CD4-positive, alpha-beta T cell (primary cell): Measurements from ENCODE around the gene TRIB2. TPM values are rescaled to one million over a fixed set of nuclear protein-coding genes. Genes with fewer than 3 reads are reported as not detected.
A peak's percentile ranks its signal among the peaks of the same experiment; 100 is the strongest.

Experiments
- ATAC-seq: fragments of 200-7000 bp; cut with Tn5 transposase; one replicate; pipeline ENCODE4 v1.10.0; 2022; ENCODE audit warnings: mild to moderate bottlenecking; ENCODE audit not compliant: poor library complexity
- CTCF ChIA-PET: fragments of 350-600 bp; sonication (Branson Sonifier 250); formaldehyde crosslinking; loops from one replicate; lab custom pipeline; 2021; ENCODE audit warnings: antibody characterized with exemption, inconsistent platforms; lab: Charles Lee
- POLR2A ChIA-PET: fragments of 350-600 bp; sonication (Branson Sonifier 250); formaldehyde crosslinking; loops from one replicate; lab custom pipeline; 2021; ENCODE audit warnings: antibody characterized with exemption, inconsistent platforms; lab: Charles Lee
- DNase-seq, 14 experiments: peaks; one replicate each; pipeline ENCODE4 v3.0.0-alpha.2; 2013 to 2020; ENCODE audit warnings: mixed read lengths in 2 of 14
- H3K27ac ChIP-seq, 2 donors: one replicate each; pipeline versions ENCODE4 v1.5.1 to v1.7.0; 2013; ENCODE audit warnings: low read length in 2 of 2, low read depth in 1 of 2, mild to moderate bottlenecking in 1 of 2
- H3K27me3 ChIP-seq, 2 experiments: 1 replicate in 1 of 2; 2 replicates in 1 of 2; pipeline versions ENCODE4 v1.6.1 to v1.7.0; 2013; ENCODE audit warnings: low read length in 2 of 2, control low read depth in 1 of 2, mild to moderate bottlenecking in 1 of 2, moderate library complexity in 1 of 2; ENCODE audit not compliant: insufficient read depth in 2 of 2, control insufficient read depth in 1 of 2
- H3K36me3 ChIP-seq: one replicate; pipeline ENCODE4 v1.6.1; 2013; ENCODE audit warnings: low read length, control low read depth; ENCODE audit not compliant: insufficient read depth
- H3K4me1 ChIP-seq: one replicate; pipeline ENCODE4 v1.6.1; 2013; ENCODE audit warnings: low read length, control low read depth; ENCODE audit not compliant: insufficient read depth
- H3K4me3 ChIP-seq: one replicate; pipeline ENCODE4 v1.5.1; 2013; ENCODE audit warnings: mild to moderate bottlenecking, low read length, moderate library complexity
- H3K9me3 ChIP-seq, 2 experiments: 1 replicate in 1 of 2; 2 replicates in 1 of 2; pipeline versions ENCODE4 v1.6.1 to v1.7.0; 2013; ENCODE audit warnings: low read length in 2 of 2, mild to moderate bottlenecking in 2 of 2, control low read depth in 1 of 2, moderate library complexity in 1 of 2; ENCODE audit not compliant: control insufficient read depth in 1 of 2, insufficient read depth in 1 of 2
- H3K27ac Mint-ChIP-seq: one replicate; pipeline ENCODE4 v1.8.0; 2020; ENCODE audit warnings: mixed read lengths
- H3K27me3 Mint-ChIP-seq: one replicate; pipeline ENCODE4 v1.8.0; 2021; ENCODE audit warnings: mixed read lengths
- H3K36me3 Mint-ChIP-seq: one replicate; pipeline ENCODE4 v1.8.0; 2021; ENCODE audit warnings: low read depth, mixed read lengths
- H3K4me1 Mint-ChIP-seq: one replicate; pipeline ENCODE4 v1.8.0; 2021; ENCODE audit warnings: low read depth, mixed read lengths
- H3K4me3 Mint-ChIP-seq: one replicate; pipeline ENCODE4 v1.8.0; 2020; ENCODE audit warnings: mild to moderate bottlenecking, mixed read lengths
- H3K9me3 Mint-ChIP-seq: one replicate; pipeline ENCODE4 v1.8.0; 2020; ENCODE audit warnings: mixed read lengths
- intact Hi-C, 2 experiments: fragments of 100-400 bp; cut with DNase I in 1 of 2; cut with micrococcal nuclease in 1 of 2; formaldehyde crosslinking; loops; one replicate each; pipeline versions ENCODE4 v1.15.1 to v1.9.0; 2023 to 2025; cut with DNase I, micrococcal nuclease
- polyA plus RNA-seq, 2 donors: library from polyadenylated mRNA; unstranded; fragments of 120-200 nt; gene quantifications; one replicate each; pipeline ENCODE4 v1.2.1, GENCODE V29; 2013
- total RNA-seq, 174 experiments: library from RNA in 2 of 174; stranded (reverse) in 2 of 174; gene quantifications; one replicate each; pipeline ENCODE4 v1.2.3 and lab custom pipeline; 2021 to 2026
- TF ChIP-seq, protein P1 (sequence below): fragments of 200-600 bp; IDR thresholded peaks from one replicate; pipeline ENCODE4 v1.8.0; 2022; ENCODE audit warnings: antibody characterized with exemption, mild to moderate bottlenecking

Gene TRIB2
- total RNA-seq (100 to 1,000 TPM in 1 of 2 experiments, 10 to 100 TPM in 1; 91.3 to 102 TPM), total RNA-seq (lab: John Stamatoyannopoulos, UW) (3.5 to 309 (median 105) reads per million in 172 experiments)
- 162 TPM for polyA plus RNA-seq (2013, experiment 1 of 2)
- 137 TPM for polyA plus RNA-seq (2013, experiment 2 of 2)

GRCh38 chr2:12716282-12717190, at the start of gene TRIB2:
TRIB2 (plus strand) TSS chr2:12716936; CDS start chr2:12718308, 1,372 bp downstream.
- H3K27me3 Mint-ChIP-seq: no peaks in the 10 kb centered on the region
- H3K36me3 Mint-ChIP-seq: peaks cover 38% of the 10 kb centered on the region
- Histone ChIP-seq H3K4me3 (peak within 1 kb of the TSS; percentile 93), H3K27ac (peak within 1 kb of the TSS; percentile 68 to 88), H3K9me3 (no peaks in the 10 kb centered on the region), H3K27me3 (no peaks in the 10 kb centered on the region), H3K4me1 (peaks cover 27% of the 10 kb centered on the region), H3K36me3 (no peaks in the 10 kb centered on the region)
- TF ChIP-seq, protein P1, sequence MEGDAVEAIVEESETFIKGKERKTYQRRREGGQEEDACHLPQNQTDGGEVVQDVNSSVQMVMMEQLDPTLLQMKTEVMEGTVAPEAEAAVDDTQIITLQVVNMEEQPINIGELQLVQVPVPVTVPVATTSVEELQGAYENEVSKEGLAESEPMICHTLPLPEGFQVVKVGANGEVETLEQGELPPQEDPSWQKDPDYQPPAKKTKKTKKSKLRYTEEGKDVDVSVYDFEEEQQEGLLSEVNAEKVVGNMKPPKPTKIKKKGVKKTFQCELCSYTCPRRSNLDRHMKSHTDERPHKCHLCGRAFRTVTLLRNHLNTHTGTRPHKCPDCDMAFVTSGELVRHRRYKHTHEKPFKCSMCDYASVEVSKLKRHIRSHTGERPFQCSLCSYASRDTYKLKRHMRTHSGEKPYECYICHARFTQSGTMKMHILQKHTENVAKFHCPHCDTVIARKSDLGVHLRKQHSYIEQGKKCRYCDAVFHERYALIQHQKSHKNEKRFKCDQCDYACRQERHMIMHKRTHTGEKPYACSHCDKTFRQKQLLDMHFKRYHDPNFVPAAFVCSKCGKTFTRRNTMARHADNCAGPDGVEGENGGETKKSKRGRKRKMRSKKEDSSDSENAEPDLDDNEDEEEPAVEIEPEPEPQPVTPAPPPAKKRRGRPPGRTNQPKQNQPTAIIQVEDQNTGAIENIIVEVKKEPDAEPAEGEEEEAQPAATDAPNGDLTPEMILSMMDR: peak; percentile 45
- no peaks in the 10 kb centered on the region for H3K9me3 Mint-ChIP-seq
- ChIA-PET CTCF (interaction anchor here (0.6 to 3.2 kb wide), 27 partner anchors 7 to 1584 kb away, joined by 3 to 26 read pairs (median 4); no protein-coding TSS in a partner anchor), POLR2A (interaction anchor here (0.6 to 4.2 kb wide), 64 partner anchors 7 to 1562 kb away, joined by 3 to 73 read pairs (median 4); partner anchors contain the start of gene SLC66A3)
- H3K4me3 Mint-ChIP-seq: peak within 1 kb of the TSS; percentile 100
- peak within 1 kb of the TSS; percentile 93 for H3K27ac Mint-ChIP-seq
- ATAC-seq (peak; percentile 75), DNase-seq (peak; percentile 85 to 99 (median 92))
- intact Hi-C loops: loop anchor here (1.0 to 10.0 kb wide), 10 partner anchors 141 to 888 kb away; no protein-coding TSS in a partner anchor
- H3K4me1 Mint-ChIP-seq: peaks cover 49% of the 10 kb centered on the region

DNA sequence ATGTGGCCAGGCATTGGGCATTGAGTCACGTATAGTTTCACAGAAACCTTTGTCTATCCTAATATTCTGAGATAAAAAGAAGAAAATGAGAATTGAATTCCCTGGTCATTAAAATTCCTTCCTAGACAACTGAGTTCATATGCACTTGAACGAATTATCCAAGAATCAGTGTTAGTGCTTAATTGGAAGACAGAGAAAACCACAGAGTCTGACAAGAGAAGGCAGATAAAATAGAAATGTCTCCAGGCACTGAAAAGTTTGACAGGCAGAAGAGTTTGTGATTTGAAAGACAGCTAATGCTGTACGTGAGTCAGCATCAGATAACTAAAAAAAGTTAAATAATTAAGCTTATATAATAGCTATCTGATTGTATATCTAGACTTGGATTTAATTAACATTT, 47.7 kb upstream of the TRIB2 start:
- Mint-ChIP-seq H3K36me3 (no peaks in the 10 kb centered on the region), H3K4me1 (no peaks in the 10 kb centered on the region), H3K9me3 (no peaks in the 10 kb centered on the region), H3K4me3 (no peak overlapping the region), H3K27ac (no peak overlapping the region), H3K27me3 (no peaks in the 10 kb centered on the region)
- ATAC-seq (no peak), DNase-seq (no peak)
- intact Hi-C loops: no loop called here
- no peak overlapping the region for H3K4me3 ChIP-seq
- ChIA-PET POLR2A (interaction anchor here (1.0 kb wide), 1 partner anchor 40 kb away, joined by 3 read pairs; no protein-coding TSS in a partner anchor), CTCF (interaction anchor here (0.6 kb wide), 1 partner anchor 1537 kb away, joined by 3 read pairs; no protein-coding TSS in a partner anchor)
- H3K27ac ChIP-seq: no peak overlapping the region
- H3K9me3 ChIP-seq: peaks cover 3 to 14% of the 10 kb centered on the region in 2 experiments
- H3K27me3 ChIP-seq: no peaks in the 10 kb centered on the region
- no peaks in the 10 kb centered on the region for H3K36me3 ChIP-seq
- H3K4me1 ChIP-seq: no peaks in the 10 kb centered on the region
- TF ChIP-seq, protein P1: no peak

DNA sequence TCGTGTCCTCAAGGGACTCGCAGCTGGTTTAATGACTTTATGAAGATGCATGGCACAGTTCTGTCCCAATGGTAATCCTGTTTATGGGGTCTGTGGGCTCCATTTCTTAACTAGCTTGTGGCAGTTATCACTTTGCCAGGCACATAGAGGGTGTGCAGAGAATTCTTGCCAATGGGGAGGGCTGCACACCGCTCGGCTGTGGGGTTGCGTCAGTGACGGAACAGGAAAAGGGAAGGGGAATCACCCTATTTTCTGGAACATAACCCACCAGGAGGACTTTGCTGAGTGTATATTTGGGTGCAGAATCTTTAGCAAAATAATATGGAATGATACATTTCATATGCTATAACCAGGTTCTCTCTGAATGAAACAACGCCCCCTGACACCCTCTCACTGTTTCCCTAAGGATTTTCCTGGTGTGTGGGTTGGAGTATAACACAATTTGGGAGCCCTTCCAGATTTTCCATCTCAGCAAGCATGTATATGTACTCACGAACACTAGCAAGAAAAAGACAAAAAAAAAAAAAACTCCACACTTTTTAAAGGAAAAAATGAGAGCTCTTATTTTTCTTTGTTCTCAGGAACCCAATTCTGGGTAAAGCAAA, 43.9 kb upstream of the TRIB2 start:
- H3K27ac Mint-ChIP-seq: no peak overlapping the region
- no peaks in the 10 kb centered on the region for H3K9me3 Mint-ChIP-seq
- ChIA-PET POLR2A (no interaction called here), CTCF (no interaction called here)
- Histone ChIP-seq H3K9me3 (no peaks in the 10 kb centered on the region), H3K27me3 (no peaks in the 10 kb centered on the region), H3K4me3 (no peak overlapping the region), H3K27ac (no peak overlapping the region), H3K4me1 (no peaks in the 10 kb centered on the region), H3K36me3 (no peaks in the 10 kb centered on the region)
- H3K36me3 Mint-ChIP-seq: no peaks in the 10 kb centered on the region
- intact Hi-C loops: no loop called here
- ATAC-seq (no peak), DNase-seq (no peak)
- no peaks in the 10 kb centered on the region for H3K27me3 Mint-ChIP-seq
- no peak overlapping the region for H3K4me3 Mint-ChIP-seq
- no peaks in the 10 kb centered on the region for H3K4me1 Mint-ChIP-seq
- TF ChIP-seq, protein P1: no peak
